Thyroid gland (tissue), 4 donors: ENCODE measurements around the gene ZDHHC22. TPM values are rescaled to one million over a fixed set of nuclear protein-coding genes. Genes with fewer than 3 reads are reported as not detected.
"Not testable (repeated sequence)": the region's sequence is repeated elsewhere in the genome, so short reads cannot be mapped to it uniquely, and the experiment has no call there.

Experiments used
- DNase-seq, 2 donors: peaks; one replicate each; pipeline ENCODE4 v3.0.0-alpha.2; 2019
- H3K27ac ChIP-seq, 3 donors: fragments of 200-600 bp; sonication (generic); 1 replicate in 2 of 3; 2 replicates in 1 of 3; pipeline ENCODE4 v1.5.1; 2016 to 2019; ENCODE audit warnings: mild to moderate bottlenecking in 1 of 3, moderate library complexity in 1 of 3
- H3K27me3 ChIP-seq: fragments of 200-600 bp; sonication (generic); one replicate; pipeline ENCODE4 v1.5.1; 2019
- H3K36me3 ChIP-seq, 2 donors: fragments of 200-600 bp; sonication (generic); one replicate each; pipeline ENCODE4 v1.5.1; 2016 to 2019
- H3K4me1 ChIP-seq, 2 donors: fragments of 200-600 bp; sonication (generic); one replicate each; pipeline ENCODE4 v1.5.1; 2017 to 2019
- H3K4me3 ChIP-seq, 3 donors: fragments of 200-600 bp; sonication (generic); replicated peaks in 1 of 3; 1 replicate in 2 of 3; 2 replicates in 1 of 3; pipeline ENCODE4 v1.5.1; 2016; ENCODE audit warnings: mild to moderate bottlenecking in 1 of 3
- H3K9me3 ChIP-seq: fragments of 200-600 bp; sonication (generic); one replicate; pipeline ENCODE4 v1.5.1; 2017
- CTCF ChIP-seq, 6 experiments: fragments of 200-600 bp in 3 of 6; fragments of 450-650 bp in 3 of 6; sonication (generic) in 3 of 6; IDR thresholded peaks; one replicate each; pipeline ENCODE4 v1.5.1; 2016 to 2019; ENCODE audit warnings: antibody characterized with exemption in 6 of 6, mild to moderate bottlenecking in 2 of 6, inconsistent platforms in 1 of 6, moderate library complexity in 1 of 6
- POLR2A ChIP-seq, 2 donors: fragments of 450-650 bp; IDR thresholded peaks; one replicate each; pipeline ENCODE4 v1.6.1; 2017; ENCODE audit warnings: antibody characterized with exemption in 2 of 2, mild to moderate bottlenecking in 2 of 2, moderate library complexity in 1 of 2
- WGBS, 2 donors: methylation state at CpG; one replicate each; pipeline ENCODE4 v1.1.5; 2017; 5-methylcytosine and 5-hydroxymethylcytosine counted together
- intact Hi-C: fragments of 100-400 bp; cut with DNase I; formaldehyde crosslinking; loops from one replicate; pipeline ENCODE4 v1.15.1; 2023
- total RNA-seq, 4 donors: library from RNA; depleted of rRNA; stranded (reverse); fragments of >200 nt; gene quantifications; one replicate each; pipeline ENCODE4 v1.2.3, GENCODE V29; 2016

The ZDHHC22 gene
- total RNA-seq, 4 donors from 2014 or later: not detected

GRCh38 chr14:77175843-77176242 lies 34.3 kb upstream of the ZDHHC22 start:
- no peaks in the 10 kb centered on the region for H3K9me3 ChIP-seq
- no peak for DNase-seq
- intact Hi-C loops: no loop called here
- WGBS, 2 donors: 75 to 76% methylated on average over 3 of the region's 3 CpGs
- TF ChIP-seq POLR2A (IDR thresholded peaks at IDR 0.05) (no peak), CTCF (IDR thresholded peaks at IDR 0.05) (no peak)
- H3K27me3 ChIP-seq: no peaks in the 10 kb centered on the region
- no peaks in the 10 kb centered on the region for H3K4me1 ChIP-seq
- H3K4me3 ChIP-seq: no peak overlapping the region
- no peaks in the 10 kb centered on the region for H3K36me3 ChIP-seq
- H3K27ac ChIP-seq: no peak overlapping the region

GRCh38 chr14:77173911-77174617 lies 32.5 kb upstream of the ZDHHC22 start:
- H3K4me1 ChIP-seq, H3K36me3 ChIP-seq, H3K27me3 ChIP-seq, H3K27ac ChIP-seq, intact Hi-C loops, DNase-seq, H3K4me3 ChIP-seq, H3K9me3 ChIP-seq: not testable (repeated sequence)
- WGBS, 2 donors: 91 to 94% methylated on average over 9 of the region's 9 CpGs

GRCh38 chr14:77172916-77173315 lies 31.3 kb upstream of the ZDHHC22 start:
- H3K4me3 ChIP-seq: no peak overlapping the region
- no peak overlapping the region for H3K27ac ChIP-seq
- intact Hi-C loops: no loop called here
- no peaks in the 10 kb centered on the region for H3K27me3 ChIP-seq
- WGBS, 2 donors: 72 to 74% methylated on average over 5 of the region's 5 CpGs
- H3K9me3 ChIP-seq: no peaks in the 10 kb centered on the region
- TF ChIP-seq CTCF (IDR thresholded peaks at IDR 0.05): no peak
- TF ChIP-seq POLR2A (IDR thresholded peaks at IDR 0.05): no peak
- H3K4me1 ChIP-seq: no peaks in the 10 kb centered on the region
- DNase-seq: no peak
- H3K36me3 ChIP-seq: no peaks in the 10 kb centered on the region

- no peaks in the 10 kb centered on the region for H3K9me3 ChIP-seq
- no peak overlapping the region for H3K4me3 ChIP-seq
- H3K27me3 ChIP-seq: no peaks in the 10 kb centered on the region
- H3K4me1 ChIP-seq: no peaks in the 10 kb centered on the region
- no peaks in the 10 kb centered on the region for H3K36me3 ChIP-seq
- no peak for DNase-seq
- no peak overlapping the region for H3K27ac ChIP-seq
- 71% methylated on average over 3 of the region's 3 CpGs for WGBS, 2 donors
- TF ChIP-seq POLR2A (IDR thresholded peaks at IDR 0.05) (no peak), CTCF (IDR thresholded peaks at IDR 0.05) (no peak)
- intact Hi-C loops: no loop called here
These were observed 28.5 kb upstream of the ZDHHC22 start for GRCh38 chr14:77170045-77170444.

- Histone ChIP-seq H3K27me3 (peaks cover 2% of the 10 kb centered on the region), H3K4me3 (no peak overlapping the region), H3K9me3 (no peaks in the 10 kb centered on the region), H3K36me3 (no peaks in the 10 kb centered on the region), H3K27ac (no peak overlapping the region), H3K4me1 (no peaks in the 10 kb centered on the region)
- intact Hi-C loops: no loop called here
- TF ChIP-seq POLR2A (IDR thresholded peaks at IDR 0.05): no peak
- TF ChIP-seq CTCF (IDR thresholded peaks at IDR 0.05): no peak
- no peak for DNase-seq
- WGBS, 2 donors: 78 to 83% methylated on average over 4 of the region's 4 CpGs
These were observed 19.4 kb upstream of the ZDHHC22 start for GRCh38 chr14:77161011-77161410.
